ENCODE results near the gene ACKR2. TPM values are rescaled to one million over a fixed set of nuclear protein-coding genes. Genes with fewer than 3 reads are reported as not detected.
"Not testable (repeated sequence)": the region's sequence is repeated elsewhere in the genome, so short reads cannot be mapped to it uniquely, and the experiment has no call there.

The ACKR2 gene
- total RNA-seq, 1 experiment from 2014 or later: 0.28 TPM

DNA sequence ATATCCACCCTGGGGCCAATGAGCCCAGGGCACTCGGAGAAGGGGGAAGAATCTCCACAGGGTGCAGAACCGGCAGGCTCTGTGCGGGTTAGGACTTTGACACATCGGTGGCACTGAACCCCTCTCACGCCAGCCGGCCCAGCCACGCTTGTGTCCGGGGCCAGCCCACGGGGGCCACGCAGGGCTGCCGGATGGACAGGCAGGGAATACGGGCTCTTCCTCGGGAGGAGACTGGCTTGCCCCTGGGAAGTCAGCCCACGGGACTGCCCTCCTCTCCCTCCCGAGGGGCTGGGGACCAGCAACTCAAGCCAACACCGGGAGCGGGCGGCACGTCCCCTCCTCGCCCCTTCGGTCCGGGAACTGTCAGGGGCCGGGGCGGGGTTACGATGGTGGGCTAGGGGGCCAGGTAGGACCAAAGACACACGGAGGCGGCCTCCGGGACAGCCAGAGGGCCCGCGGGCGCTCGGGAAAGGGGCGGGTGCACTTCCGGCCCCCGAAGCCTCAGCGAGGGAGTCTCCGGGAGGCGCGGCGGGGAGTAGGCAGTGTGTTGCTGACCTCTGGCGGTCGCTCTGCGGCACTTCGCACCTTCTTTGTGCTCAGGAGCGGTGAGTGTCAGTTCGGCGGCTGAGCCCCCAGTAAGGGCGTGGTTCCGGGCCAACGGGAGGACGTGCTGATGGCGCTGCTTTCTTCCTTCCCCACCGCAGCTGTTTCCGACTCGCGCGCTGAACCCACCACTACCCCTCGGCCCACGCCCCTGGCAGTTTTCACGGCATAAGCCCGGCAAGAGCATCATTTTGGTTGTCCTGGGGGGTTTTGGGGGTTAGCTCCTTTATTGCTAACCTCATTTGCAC lies 71.6 kb downstream of the ACKR2 start (continued):
- peak; percentile 40; the same call in 1 of the 2 replicates for TF ChIP-seq CREM (CRISPR knock-in tag; IDR thresholded peaks at IDR 0.05)
- no peak for TF ChIP-seq MXD4 (CRISPR knock-in tag; IDR thresholded peaks at IDR 0.05; ENCODE audit: borderline replicate concordance)

- POLR2A ChIA-PET; H3K27ac Mint-ChIP-seq; DNase-seq (ENCODE audit: low spot score); ATAC-seq; H3K36me3 Mint-ChIP-seq; H3K27me3 Mint-ChIP-seq (ENCODE audit: low read depth); H3K9me3 Mint-ChIP-seq; H3K4me3 Mint-ChIP-seq: not testable (repeated sequence)
- CTCF ChIA-PET: interaction anchor here (2.6 to 3.5 kb wide), 2 partner anchors 16 to 53 kb away, joined by 7 to 55 read pairs; no protein-coding TSS in a partner anchor
- peaks cover 32% of the 10 kb centered on the region for H3K4me1 Mint-ChIP-seq
Measured at GRCh38 chr3:42883251-42883930, 74.1 kb downstream of the ACKR2 start.

DNA sequence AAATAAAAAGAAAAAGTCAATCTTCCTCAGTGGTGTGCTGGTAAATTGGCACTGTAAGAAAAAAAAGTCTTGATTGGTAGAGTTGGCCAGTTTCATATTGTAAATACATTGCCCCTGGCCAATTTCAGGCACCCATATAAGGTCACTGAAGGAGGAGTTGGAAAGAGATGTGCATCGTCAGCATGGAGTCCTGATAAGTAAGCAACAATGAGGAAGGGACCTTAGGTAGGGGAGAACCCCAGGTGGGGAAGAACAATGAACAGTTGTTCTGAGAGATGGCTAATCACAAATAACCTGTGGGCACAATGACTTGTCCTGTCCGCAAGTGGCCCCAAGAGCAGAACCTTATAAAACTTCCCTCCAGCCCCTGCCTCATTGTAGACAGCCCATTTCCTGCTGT lies 75.1 kb downstream of the ACKR2 start:
- no peak for TF ChIP-seq ZNF263 (CRISPR knock-in tag; IDR thresholded peaks at IDR 0.05; ENCODE audit: low read depth)
- TF ChIP-seq NR1H2 (CRISPR knock-in tag; IDR thresholded peaks at IDR 0.05): no peak
- TF ChIP-seq, protein P1, sequence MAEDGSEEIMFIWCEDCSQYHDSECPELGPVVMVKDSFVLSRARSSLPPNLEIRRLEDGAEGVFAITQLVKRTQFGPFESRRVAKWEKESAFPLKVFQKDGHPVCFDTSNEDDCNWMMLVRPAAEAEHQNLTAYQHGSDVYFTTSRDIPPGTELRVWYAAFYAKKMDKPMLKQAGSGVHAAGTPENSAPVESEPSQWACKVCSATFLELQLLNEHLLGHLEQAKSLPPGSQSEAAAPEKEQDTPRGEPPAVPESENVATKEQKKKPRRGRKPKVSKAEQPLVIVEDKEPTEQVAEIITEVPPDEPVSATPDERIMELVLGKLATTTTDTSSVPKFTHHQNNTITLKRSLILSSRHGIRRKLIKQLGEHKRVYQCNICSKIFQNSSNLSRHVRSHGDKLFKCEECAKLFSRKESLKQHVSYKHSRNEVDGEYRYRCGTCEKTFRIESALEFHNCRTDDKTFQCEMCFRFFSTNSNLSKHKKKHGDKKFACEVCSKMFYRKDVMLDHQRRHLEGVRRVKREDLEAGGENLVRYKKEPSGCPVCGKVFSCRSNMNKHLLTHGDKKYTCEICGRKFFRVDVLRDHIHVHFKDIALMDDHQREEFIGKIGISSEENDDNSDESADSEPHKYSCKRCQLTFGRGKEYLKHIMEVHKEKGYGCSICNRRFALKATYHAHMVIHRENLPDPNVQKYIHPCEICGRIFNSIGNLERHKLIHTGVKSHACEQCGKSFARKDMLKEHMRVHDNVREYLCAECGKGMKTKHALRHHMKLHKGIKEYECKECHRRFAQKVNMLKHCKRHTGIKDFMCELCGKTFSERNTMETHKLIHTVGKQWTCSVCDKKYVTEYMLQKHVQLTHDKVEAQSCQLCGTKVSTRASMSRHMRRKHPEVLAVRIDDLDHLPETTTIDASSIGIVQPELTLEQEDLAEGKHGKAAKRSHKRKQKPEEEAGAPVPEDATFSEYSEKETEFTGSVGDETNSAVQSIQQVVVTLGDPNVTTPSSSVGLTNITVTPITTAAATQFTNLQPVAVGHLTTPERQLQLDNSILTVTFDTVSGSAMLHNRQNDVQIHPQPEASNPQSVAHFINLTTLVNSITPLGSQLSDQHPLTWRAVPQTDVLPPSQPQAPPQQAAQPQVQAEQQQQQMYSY (CRISPR knock-in tag; IDR thresholded peaks at IDR 0.05): no peak
- TF ChIP-seq, protein P2, sequence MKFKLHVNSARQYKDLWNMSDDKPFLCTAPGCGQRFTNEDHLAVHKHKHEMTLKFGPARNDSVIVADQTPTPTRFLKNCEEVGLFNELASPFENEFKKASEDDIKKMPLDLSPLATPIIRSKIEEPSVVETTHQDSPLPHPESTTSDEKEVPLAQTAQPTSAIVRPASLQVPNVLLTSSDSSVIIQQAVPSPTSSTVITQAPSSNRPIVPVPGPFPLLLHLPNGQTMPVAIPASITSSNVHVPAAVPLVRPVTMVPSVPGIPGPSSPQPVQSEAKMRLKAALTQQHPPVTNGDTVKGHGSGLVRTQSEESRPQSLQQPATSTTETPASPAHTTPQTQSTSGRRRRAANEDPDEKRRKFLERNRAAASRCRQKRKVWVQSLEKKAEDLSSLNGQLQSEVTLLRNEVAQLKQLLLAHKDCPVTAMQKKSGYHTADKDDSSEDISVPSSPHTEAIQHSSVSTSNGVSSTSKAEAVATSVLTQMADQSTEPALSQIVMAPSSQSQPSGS (CRISPR knock-in tag; IDR thresholded peaks at IDR 0.05; ENCODE audit: borderline replicate concordance, low read depth): no peak
- TF ChIP-seq CBFB (CRISPR knock-in tag; IDR thresholded peaks at IDR 0.05; ENCODE audit: low read depth): no peak
- TF ChIP-seq ZNF219 (CRISPR knock-in tag; IDR thresholded peaks at IDR 0.05; ENCODE audit: borderline replicate concordance): no peak
- Mint-ChIP-seq H3K27ac (no peak overlapping the region), H3K36me3 (no peaks in the 10 kb centered on the region), H3K4me3 (no peak overlapping the region), H3K9me3 (peaks cover under 1% of the 10 kb centered on the region; the same call in 1 of the 2 replicates), H3K4me1 (peaks cover 38% of the 10 kb centered on the region), H3K27me3 (ENCODE audit: low read depth) (peaks cover 7% of the 10 kb centered on the region)
- POLR2A ChIA-PET: no interaction called here
- no peak for ATAC-seq
- no peak for DNase-seq (ENCODE audit: low spot score)
- CTCF ChIA-PET: no interaction called here

DNA sequence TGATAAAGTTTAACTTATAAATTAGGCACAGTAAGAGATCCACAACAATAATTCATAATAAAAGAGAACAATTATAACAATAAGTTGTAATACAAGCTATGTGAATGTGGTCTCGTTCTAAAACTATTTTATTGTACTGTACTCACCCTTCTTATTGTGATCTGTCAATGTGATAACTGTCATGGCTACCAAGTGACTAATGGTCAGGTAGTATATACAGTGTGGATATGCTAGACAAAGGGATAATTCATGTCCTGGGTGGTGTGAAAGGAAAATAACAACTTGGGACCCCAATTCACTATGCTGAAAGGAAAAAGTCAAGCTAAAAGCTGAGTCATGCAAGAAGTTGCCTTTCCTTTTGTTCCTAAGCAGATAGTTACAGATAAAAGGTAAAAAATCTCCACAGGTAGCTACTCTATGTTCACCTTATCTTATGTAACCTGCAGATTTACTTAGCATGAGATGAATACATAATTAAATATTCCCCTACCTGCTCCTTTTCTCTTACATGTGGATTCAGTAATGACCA lies 77.1 kb downstream of the ACKR2 start:
- ATAC-seq: no peak
- H3K27me3 Mint-ChIP-seq (ENCODE audit: low read depth): peaks cover 7% of the 10 kb centered on the region; the same call in 1 of the 2 replicates
- peaks cover 45% of the 10 kb centered on the region for H3K4me1 Mint-ChIP-seq
- ChIA-PET CTCF (interaction anchor here (2.0 kb wide), 1 partner anchor 55 kb away, joined by 6 read pairs; no protein-coding TSS in a partner anchor), POLR2A (no interaction called here)
- H3K9me3 Mint-ChIP-seq: peaks cover 7% of the 10 kb centered on the region; the same call in 1 of the 2 replicates
- DNase-seq (ENCODE audit: low spot score): no peak
- no peaks in the 10 kb centered on the region for H3K36me3 Mint-ChIP-seq
- H3K4me3 Mint-ChIP-seq: no peak overlapping the region
- no peak overlapping the region for H3K27ac Mint-ChIP-seq
- TF ChIP-seq E2F5 (CRISPR knock-in tag; IDR thresholded peaks at IDR 0.05) (no peak), ZNF219 (CRISPR knock-in tag; IDR thresholded peaks at IDR 0.05; ENCODE audit: borderline replicate concordance) (no peak), MYBL2 (CRISPR knock-in tag; IDR thresholded peaks at IDR 0.05) (no peak), IRF1 (CRISPR knock-in tag; IDR thresholded peaks at IDR 0.05) (no peak), CDX4 (CRISPR knock-in tag; IDR thresholded peaks at IDR 0.05; ENCODE audit: borderline replicate concordance) (no peak), TP53 (CRISPR knock-in tag; IDR thresholded peaks at IDR 0.05) (no peak), HMGA2 (CRISPR knock-in tag; IDR thresholded peaks at IDR 0.05) (no peak)
